ENCODE measurements around the gene KIAA1958.
A peak's percentile ranks its signal among the peaks of the same experiment; 100 is the strongest.

The KIAA1958 gene, protein sequence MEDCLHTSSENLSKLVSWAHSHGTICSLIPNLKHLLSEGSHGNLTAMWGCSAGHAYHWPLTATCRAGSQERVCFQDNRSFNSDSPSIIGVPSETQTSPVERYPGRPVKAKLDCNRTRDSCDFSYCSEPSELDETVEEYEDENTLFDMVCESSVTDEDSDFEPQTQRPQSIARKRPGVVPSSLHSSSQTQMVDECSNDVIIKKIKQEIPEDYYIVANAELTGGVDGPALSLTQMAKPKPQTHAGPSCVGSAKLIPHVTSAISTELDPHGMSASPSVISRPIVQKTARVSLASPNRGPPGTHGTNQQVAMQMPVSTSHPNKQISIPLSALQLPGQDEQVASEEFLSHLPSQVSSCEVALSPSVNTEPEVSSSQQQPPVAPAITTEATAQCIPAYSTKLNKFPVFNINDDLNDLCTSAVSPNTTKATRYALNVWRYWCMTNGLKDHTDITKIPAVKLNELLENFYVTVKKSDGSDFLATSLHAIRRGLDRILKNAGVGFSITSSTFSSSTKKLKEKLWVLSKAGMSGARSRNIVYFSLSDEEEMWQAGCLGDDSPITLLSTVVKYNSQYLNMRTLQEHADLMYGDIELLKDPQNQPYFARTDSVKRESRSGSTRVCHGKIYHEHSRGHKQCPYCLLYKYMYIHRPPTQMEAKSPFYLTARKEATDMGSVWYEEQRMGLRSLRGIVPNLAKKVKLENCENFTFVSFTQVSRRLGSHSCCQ

DNA sequence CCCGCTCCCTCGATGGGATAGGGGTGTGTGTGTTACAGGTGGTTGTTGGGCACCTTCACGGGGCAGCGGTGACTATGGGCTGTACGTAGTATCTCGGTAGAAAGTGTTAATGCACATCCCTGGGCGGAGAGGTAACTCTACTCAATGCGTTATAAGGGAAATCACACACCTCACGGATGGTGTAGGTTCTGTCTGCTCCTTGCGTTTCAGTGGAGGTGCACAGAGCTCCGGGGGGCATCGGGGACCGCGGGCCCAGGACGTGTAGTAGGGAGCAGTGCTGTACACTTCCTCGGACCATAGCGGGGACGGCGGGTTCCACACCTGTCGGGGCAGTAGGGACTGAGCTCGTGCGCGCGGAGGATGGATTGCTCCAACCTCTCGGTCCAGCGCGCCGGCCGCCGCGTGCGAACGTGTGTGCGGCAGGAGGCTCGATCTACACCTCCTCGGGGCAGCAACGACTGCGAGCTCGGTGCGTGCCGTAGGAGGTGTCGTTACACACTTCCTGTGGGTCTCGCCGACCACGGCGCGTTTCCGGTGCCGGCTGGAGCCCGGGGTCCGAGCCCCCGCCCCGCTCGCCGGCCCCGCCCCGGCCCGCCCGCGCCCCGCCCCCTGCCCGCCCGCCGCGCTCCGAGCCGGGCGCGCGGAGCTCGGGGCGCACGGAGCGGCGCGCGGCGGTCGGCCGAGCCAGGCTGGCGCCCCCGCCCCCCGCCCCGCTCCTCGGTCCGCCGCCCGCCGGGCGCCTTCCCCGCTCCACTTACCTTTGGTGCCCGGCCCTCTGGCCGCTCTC is at the start of gene KIAA1958:
TSS of gene KIAA1958 (plus strand) at position 607 of the 787 bp plus-strand sequence. CDS start 87,254 bp downstream, outside the sequence.
- DNase-seq (ENCODE audit: low read depth) = peak; percentile 71

DNA sequence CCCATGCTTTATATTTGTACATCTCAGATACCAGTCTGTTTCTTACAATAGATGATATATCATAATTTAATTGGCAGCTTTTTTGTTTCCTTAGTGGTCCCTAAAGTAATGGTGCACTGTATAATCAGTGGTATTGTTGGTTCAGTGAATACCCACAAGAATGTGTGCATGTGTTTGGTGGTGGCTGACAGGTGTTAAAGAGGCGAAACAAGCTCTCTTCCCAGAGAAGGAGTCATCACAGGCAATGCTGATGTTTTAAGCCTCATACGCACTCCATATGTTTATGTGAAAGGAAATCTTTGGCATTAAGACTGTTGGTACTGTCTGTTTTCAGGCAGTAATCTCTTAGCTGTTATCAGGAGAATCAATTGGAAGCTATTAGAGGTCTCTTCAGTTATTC is 49.2 kb upstream of the KIAA1958 start:
- no peak for DNase-seq (ENCODE audit: low read depth)

DNA sequence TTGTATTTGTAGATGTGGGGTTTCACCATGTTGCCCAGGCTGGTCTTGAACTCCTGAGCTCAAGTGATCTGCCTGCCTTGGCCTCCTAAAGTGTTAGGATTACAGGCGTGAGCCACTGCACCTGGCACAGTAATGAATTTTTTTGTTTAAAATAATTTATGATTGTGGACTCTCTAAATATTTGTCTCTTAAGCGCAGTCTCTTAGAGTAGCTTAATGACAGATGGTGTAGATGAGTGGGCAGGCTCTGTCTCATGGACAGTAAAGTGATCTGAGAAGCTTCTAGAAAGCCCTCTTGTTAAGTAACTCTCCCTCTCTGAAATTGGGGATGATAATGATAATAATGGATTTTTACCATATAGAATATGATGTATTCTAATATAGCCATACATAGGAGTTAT is 47.5 kb upstream of the KIAA1958 start:
- no peak for DNase-seq (ENCODE audit: low read depth)

DNA sequence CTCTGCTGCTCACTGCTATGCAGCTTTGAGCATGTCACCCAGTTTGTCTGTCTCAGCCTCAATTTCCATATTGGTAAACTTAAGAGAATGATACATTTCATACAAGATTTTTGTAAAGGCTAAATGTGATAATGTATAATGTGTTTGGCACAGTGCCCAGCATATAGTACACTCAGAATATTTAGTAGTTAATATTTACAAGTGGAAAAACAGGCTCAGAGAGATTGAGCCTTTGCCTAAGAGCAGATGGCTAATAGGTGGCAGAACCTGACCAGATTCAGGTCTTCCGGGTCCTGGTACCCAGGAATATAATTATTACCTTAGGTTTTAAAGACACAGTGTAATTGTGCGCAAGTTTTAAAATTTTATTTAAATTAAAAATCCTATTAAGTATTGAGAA is 46.8 kb upstream of the KIAA1958 start:
- DNase-seq (ENCODE audit: low read depth) = no peak

DNA sequence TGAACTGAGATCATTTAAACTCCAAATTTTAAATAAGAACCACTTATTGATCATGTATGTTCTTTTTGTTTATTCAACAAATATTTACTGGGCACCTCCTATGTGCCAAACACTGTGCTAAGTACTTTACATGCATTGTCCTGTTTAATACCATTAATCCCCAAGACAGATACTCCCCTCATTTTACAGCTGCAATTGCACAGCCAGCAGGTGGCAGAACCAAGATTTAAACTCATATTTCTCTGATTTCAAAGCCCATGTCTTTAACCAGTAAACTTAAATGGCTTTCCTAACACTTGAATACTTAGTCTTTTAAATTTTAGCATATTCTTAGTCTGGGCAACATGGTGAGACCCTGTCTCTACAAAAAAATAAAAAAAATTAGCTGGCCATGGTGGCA is 43.4 kb upstream of the KIAA1958 start:
- no peak for DNase-seq (ENCODE audit: low read depth)

DNA sequence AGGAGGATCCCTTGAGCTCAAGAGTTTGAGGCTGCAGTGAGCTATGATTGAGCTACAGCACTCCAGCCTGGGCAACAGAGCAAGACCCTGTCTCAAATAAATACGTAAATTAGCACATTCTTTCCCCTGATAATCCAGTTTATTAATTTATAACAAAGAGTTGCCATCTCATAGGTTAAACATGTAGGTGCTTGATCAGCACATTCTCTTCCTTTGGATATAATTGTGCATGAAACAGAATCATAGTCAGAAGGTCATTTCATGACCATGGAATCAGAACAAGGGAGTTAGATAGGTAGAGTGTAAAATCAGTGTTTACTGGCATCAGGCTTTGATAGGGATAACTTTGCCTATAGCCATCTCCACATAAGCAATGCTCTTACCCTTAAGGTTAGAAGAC is 43.0 kb upstream of the KIAA1958 start:
- DNase-seq (ENCODE audit: low read depth) = no peak

DNA sequence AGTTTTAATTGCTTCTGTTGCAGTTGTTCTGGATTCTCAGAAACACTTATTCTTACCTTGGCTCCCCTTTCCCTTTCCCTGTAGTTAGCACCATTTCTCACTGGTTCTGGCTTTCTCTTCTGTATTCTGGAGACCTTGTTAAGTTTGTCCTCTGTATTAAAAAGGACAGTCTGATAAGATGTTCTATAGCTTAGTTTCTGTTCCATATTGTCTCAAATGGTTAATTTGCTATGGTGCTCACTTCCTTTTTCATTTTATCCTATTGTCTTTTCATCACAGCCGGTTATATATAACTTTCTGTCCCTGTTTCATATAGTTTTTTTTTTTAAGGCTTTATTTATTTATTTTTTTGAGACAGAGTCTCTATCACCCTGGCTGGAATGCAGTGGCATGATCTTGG is 41.4 kb upstream of the KIAA1958 start:
- DNase-seq (ENCODE audit: low read depth) = no peak

DNA sequence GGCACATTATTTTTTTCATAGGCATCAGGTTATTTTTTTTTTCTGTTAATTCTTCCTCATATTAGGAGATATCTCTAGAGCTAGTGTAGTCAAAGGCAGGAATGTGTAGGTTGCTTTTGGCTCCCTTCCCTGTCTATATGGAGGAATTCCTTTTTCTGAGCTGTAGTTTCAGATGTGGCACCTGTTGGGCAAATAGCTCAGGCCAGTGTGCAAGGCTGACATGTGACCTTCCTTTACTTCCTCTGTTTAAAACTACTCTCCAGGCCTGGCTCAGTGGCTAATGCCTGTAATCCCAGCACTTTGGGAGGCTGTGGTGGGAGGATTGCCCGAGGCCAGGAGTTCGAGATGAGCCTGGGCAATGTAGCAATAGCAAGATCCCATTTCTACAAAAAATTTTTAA is 40.5 kb upstream of the KIAA1958 start:
- no peak for DNase-seq (ENCODE audit: low read depth)

DNA sequence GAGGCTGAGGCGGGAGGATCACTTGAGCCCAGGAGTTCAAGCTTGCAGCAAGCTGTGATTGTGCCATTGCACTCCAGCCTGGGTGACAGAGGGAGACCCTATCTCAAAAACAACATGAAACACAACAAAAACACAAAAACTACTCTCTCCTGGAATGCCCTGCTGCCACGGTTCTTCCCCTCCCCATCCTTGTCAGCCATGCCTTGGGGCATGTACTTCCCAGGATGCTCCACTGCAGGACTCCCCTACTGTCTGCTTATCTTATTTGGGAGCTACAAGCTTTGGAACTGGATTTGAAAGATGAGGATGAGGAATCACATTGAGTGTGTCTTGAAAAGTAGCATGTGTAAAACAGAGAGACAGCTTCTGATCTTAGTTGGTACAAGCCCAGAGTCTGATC is 40.1 kb upstream of the KIAA1958 start:
- no peak for DNase-seq (ENCODE audit: low read depth)

DNA sequence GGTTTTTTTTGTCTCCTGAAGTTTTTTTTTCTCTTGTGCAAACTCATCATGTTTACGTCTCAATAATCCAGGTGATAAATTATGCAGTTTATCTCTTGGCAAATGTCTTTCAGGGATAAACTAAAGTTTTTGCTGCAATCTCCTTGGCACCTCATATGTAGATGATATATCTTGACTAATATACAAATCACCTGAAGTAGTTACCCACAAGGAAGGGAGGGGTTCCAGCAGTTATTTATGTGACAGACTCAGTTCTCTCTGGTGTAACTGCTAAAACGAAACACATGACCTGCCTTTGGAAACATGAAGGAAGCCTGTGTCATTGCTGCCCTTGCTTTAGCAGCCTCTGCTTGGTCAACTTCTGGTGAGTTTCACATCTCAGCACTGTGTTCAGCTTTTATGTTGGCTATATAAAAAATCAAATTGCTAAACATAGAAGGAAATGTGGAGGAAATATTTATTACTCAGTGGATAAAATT is 39.3 kb upstream of the KIAA1958 start:
- DNase-seq (ENCODE audit: low read depth) = no peak

DNA sequence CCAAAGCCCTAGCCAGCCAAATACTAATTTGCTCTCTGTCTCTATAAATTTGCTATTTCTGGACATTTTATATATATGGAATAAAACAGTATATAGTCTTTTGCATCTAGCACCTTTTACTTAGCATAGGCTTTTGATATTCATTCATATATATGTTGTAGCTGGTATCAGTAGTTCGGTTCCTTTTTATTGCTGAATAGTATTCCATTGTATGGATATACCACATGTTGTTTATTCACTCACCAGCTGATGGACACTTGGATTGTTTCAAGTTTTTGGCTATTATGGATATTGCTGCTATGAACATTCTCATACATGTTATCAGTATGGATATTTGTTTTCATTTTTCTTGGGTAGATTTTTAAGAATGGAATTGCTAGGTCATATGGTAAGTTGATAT is 23.8 kb upstream of the KIAA1958 start:
- no peak for DNase-seq (ENCODE audit: low read depth)

DNA sequence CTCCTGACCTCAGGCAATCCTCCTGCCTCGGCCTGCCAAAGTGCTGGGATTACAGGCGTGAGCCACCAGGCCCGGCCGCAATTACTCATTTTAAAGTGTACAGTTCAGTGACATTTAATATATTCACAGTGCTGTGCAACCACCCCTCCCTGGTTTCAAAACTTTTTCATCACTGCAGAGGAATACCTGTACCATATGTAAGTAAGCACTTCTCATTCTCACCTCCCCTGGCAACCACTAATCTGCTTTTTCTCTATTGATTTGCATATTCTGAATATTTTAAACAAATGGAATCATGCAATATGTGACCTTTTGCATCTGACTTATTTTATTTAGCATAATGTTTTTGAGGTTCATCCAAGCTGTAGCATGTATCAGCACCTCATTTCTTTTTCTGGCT is 21.3 kb upstream of the KIAA1958 start:
- DNase-seq (ENCODE audit: low read depth) = no peak

DNA sequence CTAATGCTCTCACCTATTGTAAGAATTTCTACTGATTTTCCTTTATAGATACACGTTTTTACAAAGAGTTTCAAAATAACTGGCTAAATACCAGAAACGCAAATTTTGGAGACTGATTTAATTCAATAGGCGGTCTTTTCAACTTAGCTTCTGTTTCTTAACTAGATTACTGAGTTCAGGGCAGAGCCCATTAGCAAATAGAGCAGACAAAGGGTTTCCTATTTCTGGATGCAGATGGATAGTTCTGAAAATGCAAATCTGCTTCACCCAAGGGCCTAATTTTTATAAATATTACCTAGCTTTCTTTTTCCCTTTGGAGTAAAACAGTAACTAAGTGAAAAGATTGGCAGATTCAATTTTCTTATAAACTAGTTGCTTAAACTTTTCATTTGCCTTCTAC is 13.6 kb upstream of the KIAA1958 start:
- no peak for DNase-seq (ENCODE audit: low read depth)

DNA sequence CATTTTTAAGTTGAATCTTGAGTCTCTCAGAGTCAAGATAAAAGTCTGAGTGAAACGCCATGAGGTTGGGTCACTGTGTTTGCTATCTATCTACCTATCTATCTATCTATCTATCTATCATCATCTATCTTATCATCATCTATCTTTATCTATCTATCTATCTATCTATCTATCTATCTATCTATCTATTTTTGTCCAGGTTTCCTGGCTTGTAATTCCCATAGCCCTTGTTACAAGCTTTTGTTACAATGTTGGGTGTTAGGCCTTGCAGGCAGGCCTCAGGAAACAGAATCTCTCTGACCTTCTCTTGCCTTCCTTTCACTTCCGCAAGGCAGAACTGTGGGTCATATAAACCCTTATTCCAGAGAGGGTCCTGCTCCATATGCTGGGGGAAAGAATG is 12.6 kb upstream of the KIAA1958 start:
- no peak for DNase-seq (ENCODE audit: low read depth)

DNA sequence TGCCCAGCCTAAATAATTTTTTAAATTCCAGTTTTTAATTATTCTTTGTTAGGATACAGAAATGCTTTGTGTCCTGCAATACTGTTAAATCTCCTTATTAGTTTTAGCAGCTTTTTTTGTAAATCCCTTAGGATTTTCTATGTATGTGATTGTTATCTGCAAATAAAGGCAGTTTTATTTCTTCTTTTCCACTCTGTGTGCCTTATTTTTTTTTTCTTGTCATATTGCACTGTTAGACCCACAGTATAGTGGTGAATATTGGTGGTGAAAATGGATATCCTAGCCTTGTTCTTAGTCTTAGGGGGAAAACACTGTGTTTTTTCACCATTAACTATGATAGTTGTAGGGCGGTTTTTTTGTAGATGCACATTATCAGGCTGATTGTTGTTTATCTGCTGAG is 11.3 kb upstream of the KIAA1958 start:
- DNase-seq (ENCODE audit: low read depth) = no peak

DNA sequence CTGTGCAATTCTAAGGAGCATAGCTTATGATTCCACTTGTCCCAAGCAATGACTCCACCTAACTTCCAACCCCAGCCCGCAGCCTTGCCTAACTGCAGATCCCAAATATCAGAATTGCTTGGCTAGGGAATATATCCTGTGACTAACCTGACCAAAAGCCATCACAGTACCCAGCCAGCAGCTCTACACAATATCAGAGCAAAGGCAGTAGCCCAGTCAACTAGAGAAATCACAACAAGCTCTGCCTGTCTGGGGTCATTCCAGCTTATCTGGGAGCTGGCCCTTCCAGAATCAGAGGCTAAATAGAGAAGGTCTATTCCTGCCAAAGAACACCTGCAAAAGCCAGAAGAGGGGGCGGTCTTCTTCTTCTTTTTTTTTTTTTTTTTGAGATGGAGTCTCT is 9.3 kb upstream of the KIAA1958 start:
- no peak for DNase-seq (ENCODE audit: low read depth)

DNA sequence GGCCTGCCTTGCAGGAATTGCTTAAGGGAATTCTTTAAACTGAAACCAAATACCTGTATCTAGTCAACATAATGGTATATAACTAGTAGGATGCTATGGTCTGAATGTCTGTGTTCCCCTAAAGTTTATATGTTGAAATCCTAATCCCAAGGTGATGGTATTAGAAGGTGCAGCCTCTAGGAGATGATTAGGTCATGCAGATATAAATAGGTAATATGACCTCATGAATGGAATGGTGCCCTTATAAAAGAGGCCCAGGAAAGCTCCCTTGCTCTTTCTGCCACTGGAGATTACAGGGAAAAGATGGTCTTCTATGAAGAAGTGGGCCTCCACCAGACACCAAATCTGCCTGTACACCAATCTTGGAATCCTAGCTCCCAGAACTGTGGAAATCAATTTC is 7.4 kb upstream of the KIAA1958 start:
- no peak for DNase-seq (ENCODE audit: low read depth)

DNA sequence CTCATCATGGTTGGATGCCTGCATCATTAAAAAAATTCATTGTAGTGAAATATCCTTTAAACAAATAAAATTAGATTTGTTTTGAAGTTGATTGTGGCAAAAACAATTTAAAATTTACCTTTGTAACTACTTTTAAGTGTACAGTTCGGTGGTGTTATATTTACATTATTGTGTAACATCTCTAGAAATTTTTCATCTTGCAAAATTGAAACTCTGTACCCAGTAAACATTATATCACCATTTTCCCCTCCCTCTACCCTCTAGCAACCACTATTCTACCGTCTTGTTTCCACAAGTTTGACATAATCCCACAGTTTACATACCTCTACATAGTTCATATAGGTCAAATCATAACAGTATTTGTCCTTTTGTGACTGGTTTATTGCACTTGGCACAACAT is 2.0 kb upstream of the KIAA1958 start:
- no peak for DNase-seq (ENCODE audit: low read depth)

DNA sequence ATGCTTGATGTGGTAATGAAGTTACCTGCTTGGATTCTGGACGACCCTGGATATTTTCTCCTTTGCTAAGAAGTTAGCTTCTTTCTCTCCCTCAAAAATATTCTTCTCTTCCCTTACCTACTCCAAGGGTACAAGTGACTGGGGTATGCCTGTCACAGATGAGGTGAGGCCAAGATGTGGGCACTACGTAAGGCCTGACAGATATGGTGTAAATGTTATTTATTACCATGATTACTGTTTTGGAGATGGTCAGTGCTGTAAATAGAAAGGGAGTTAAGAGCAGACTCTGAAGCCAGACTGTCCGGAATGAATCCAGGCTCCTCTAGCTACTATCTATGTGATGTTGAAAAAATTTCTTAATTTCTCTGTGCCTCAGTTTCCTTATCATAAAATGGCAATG is 1.1 kb upstream of the KIAA1958 start:
- DNase-seq (ENCODE audit: low read depth) = no peak

DNA sequence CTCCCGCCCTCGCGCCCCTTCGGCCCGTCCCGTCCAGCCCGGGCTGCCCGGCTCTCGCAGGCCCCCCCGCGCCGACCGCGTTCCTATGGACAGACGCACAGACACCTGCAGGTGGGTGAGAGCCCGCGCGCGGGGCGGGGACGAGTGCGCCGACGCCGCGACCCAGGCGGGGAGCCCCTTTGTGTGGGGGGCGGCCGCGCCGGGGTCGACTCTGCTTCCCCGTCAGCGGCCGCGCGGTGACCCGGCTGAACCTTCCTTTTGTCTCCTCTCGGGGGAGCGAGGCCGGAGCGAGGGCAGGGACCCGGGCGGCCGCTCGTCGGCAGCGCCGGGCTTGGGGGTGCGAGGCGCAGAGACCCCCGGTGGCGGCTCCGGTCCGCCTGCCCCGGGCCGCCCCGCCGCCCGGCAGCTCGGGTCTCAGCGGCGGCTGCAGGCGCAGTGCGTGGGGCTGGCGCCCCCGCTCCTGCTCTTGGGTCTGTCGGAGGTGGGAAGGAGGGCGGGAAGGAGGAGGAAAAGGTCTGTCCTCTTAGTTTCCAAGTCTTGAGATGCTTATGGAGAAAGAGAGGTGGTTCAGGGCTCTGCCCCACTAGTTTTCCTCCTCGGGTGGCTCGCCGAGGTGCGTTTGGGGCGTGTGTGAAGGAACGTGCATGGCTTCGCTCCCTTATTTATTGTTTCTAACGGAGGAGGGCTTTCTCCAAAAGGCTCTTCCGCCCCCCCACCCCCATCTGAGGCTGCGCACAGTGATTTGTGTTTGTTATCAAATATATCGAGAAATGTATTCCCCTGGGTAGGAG is 576 bp downstream of the KIAA1958 start:
- DNase-seq (ENCODE audit: low read depth) = peak; percentile 24

DNA sequence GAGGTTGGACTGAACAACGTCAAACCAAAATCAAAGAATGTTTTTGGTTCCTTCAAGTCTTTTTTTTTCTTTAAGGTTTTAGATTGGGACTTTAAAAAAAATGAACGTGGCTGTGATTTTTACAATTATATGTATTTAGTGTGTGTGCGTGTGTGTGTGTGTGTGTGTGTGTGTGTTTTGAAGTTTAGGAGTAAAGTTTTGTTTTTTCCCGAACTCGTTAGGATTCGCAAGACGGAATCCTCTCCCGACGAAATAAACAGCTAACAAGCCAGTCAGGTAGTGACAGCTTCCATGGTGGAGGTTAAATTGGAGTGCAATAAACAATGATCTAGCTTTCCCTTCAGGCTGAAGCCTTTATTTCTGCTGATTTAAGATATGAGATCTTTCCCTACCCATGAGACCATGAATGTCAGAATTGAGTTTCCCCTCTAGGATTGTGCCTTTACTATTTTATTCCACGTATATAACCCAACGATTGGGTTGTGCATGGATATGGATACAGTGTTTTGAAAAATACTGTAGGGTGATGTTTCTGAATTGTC is 1.2 kb downstream of the KIAA1958 start:
- DNase-seq (ENCODE audit: low read depth) = no peak
